Measurements from ENCODE around the gene GPT2.

DNA sequence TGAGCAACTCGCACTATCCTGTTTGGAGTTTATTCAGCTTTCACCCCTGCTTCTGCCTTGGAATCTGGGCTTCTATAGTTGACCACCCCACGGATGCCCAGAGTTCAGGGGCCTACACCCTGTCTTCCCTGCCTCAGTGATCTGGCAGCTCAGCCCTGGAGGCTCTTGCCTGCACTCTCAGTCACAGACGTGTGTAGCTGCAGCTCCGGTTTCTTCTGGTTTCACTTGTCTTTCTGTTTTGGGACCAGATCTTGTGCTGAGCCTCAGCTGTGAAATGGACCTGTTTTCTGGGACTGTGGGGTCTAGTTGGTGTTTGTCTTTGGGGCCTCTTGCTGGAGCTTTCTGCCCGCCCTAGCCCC is 5.8 kb downstream of the GPT2 start:
- no peak for TF ChIP-seq CTCF (IDR thresholded peaks at IDR 0.05)
- TF ChIP-seq POLR2A (IDR thresholded peaks at IDR 0.05) = no peak
